ENCODE measurements around the gene ITGAE.

Gene ITGAE

GRCh38 chr17:3751836-3752235, 49.2 kb downstream of the ITGAE start:
- no peak for TF ChIP-seq CTCF (conservative IDR thresholded peaks at IDR 0.05; ENCODE audit: low read depth, low read length)
- no peak for DNase-seq (ENCODE audit: low read depth)
- no peak overlapping the region for H3K4me3 ChIP-seq (ENCODE audit: low read length)

- no peak for TF ChIP-seq CTCF (conservative IDR thresholded peaks at IDR 0.05; ENCODE audit: low read depth, low read length)
- no peak for DNase-seq (ENCODE audit: low read depth)
- H3K4me3 ChIP-seq (ENCODE audit: low read length), result no peak overlapping the region
These were observed 50.1 kb downstream of the ITGAE start for GRCh38 chr17:3750926-3751325.

GRCh38 chr17:3750296-3750695, 50.7 kb downstream of the ITGAE start:
- no peak for DNase-seq (ENCODE audit: low read depth)
- no peak for TF ChIP-seq CTCF (conservative IDR thresholded peaks at IDR 0.05; ENCODE audit: low read depth, low read length)
- no peak overlapping the region for H3K4me3 ChIP-seq (ENCODE audit: low read length)

- no peak for DNase-seq (ENCODE audit: low read depth)
- no peak for TF ChIP-seq CTCF (conservative IDR thresholded peaks at IDR 0.05; ENCODE audit: low read depth, low read length)
- no peak overlapping the region for H3K4me3 ChIP-seq (ENCODE audit: low read length)
These were observed 52.4 kb downstream of the ITGAE start for GRCh38 chr17:3748576-3748975.

- no peak for DNase-seq (ENCODE audit: low read depth)
- no peak overlapping the region for H3K4me3 ChIP-seq (ENCODE audit: low read length)
- no peak for TF ChIP-seq CTCF (conservative IDR thresholded peaks at IDR 0.05; ENCODE audit: low read depth, low read length)
These were observed 53.2 kb downstream of the ITGAE start for GRCh38 chr17:3747805-3748204.

- DNase-seq (ENCODE audit: low read depth), result no peak
- no peak for TF ChIP-seq CTCF (conservative IDR thresholded peaks at IDR 0.05; ENCODE audit: low read depth, low read length)
- no peak overlapping the region for H3K4me3 ChIP-seq (ENCODE audit: low read length)
These were observed 55.9 kb downstream of the ITGAE start for GRCh38 chr17:3745071-3745470.

GRCh38 chr17:3744014-3744413, 57.0 kb downstream of the ITGAE start:
- DNase-seq (ENCODE audit: low read depth), result no peak
- H3K4me3 ChIP-seq (ENCODE audit: low read length), result no peak overlapping the region
- TF ChIP-seq CTCF (conservative IDR thresholded peaks at IDR 0.05; ENCODE audit: low read depth, low read length), result no peak
